Activated T-helper 9 cell treated with anti-CD3 and anti-CD28 coated beads, Interleukin-2, amount 50 U/mL, for 16 hours (primary cell): ENCODE data around the gene YPEL3.

Experiments
- DNase-seq: peaks from one replicate; pipeline ENCODE4 v3.0.0-alpha.2; 2020; ENCODE audit warnings: low read depth

Gene YPEL3

DNA sequence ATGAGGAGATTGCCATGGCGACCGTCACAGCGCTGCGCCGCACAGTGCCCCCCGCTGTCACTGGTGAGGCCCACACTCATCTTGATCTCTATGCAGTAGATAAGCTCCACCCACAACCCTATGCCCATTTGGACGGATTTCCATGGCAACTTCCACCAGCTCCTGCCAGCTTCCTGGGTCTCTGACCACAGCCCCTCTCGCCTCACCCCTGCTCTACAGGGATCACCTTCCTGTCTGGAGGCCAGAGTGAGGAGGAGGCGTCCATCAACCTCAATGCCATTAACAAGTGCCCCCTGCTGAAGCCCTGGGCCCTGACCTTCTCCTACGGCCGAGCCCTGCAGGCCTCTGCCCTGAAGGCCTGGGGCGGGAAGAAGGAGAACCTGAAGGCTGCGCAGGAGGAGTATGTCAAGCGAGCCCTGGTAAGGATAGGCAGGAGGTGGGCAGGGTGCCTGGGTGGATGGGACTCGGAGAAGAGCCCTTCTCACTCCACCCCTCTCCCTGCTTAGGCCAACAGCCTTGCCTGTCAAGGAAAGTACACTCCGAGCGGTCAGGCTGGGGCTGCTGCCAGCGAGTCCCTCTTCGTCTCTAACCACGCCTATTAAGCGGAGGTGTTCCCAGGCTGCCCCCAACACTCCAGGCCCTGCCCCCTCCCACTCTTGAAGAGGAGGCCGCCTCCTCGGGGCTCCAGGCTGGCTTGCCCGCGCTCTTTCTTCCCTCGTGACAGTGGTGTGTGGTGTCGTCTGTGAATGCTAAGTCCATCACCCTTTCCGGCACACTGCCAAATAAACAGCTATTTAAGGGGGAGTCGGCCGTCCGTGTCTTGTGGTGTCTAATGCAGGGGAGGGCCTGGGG, 26.2 kb downstream of the YPEL3 start:
- no peak for DNase-seq

DNA sequence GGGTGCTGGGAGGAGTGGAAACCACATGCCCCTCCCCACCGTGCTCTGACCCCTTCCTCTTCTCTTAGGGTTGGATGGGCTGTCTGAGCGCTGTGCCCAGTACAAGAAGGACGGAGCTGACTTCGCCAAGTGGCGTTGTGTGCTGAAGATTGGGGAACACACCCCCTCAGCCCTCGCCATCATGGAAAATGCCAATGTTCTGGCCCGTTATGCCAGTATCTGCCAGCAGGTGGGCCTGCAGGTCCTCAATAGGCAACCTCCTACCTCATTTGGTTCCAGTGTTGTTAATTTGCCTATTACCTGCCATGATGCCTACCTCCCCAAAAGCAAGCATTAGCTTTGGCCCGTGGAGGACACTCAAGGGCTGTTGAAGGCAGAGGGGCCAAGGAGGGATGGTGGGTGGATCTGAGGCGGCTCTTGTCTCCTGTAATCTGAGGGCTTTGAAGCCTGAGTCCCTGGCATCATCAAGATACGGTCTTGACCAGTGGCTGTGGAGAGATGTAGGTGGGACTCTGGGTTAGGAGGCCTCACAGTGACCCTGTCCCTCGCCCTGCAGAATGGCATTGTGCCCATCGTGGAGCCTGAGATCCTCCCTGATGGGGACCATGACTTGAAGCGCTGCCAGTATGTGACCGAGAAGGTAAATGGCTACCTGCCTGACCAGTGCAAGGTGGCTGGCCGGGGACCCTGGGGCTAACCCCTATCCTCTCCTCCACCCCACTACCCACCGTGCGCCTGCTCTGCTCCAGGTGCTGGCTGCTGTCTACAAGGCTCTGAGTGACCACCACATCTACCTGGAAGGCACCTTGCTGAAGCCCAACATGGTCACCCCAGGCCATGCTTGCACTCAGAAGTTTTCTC, 27.0 kb downstream of the YPEL3 start:
- DNase-seq: peak; percentile 35

- no peak for DNase-seq
Observed at GRCh38 chr16:30068333-30068732, 27.7 kb downstream of the YPEL3 start.

DNA sequence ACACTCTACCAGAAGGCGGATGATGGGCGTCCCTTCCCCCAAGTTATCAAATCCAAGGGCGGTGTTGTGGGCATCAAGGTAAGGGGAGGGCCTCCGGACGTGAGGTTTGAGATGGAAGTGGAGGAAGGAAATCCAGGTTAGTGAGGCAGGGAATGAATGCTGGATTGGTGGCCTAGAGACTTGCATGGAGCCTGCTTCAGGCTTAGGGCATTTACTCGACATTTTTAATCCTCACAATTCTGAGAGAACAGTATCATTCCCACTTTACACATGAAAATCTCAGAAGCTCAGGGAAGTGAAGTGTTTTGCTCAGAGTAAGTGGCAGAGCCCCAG, 28.5 kb downstream of the YPEL3 start:
- DNase-seq: no peak

- no peak for DNase-seq
Observed at GRCh38 chr16:30066761-30067583, 29.0 kb downstream of the YPEL3 start.

GRCh38 chr16:30065943-30066760, 29.9 kb downstream of the YPEL3 start:
- peak; percentile 38 for DNase-seq

DNA sequence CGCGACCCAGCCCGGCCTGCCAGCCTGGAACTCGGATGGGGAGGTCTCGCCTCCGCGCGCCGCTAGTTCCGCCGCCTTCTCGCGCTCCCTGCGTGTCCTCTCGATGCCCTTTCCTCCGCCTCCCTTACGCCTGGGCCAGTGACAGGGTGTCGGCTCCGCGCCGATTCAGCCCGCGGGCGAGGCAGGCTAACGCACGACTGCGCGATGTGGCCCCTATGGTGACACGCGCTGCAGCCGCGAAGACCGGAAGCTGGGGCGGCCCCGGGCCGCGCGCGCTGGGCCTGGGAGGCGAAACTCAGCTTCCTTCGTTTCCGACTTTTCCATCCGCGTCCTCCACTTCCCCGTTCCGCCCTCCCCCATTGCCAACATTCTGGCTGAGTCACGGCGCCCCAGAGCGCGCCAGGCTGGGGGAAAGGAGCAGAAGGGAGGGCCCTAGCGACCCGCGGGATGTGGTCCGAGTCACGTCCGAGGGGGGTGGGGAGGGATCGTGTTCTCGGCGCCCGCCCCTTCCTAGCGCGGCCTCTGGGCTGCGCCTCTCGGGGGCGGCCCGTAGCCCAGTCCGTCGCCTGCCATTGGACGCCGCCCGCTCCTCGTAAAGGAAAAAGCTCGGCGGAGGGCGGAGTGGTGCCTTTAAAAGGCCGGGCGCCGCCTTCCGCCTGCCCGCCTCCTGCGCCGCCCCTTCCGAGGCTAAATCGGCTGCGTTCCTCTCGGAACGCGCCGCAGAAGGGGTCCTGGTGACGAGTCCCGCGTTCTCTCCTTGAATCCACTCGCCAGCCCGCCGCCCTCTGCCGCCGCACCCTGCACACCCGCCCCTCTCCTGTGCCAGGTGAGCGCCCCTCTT, 30.7 kb downstream of the YPEL3 start, which contains the start of gene ALDOA:
TSS of gene ALDOA (plus strand) at position 659 of the 841 bp plus-strand sequence. CDS start 1,138 bp downstream, outside the sequence.
- DNase-seq: peak; percentile 94

DNA sequence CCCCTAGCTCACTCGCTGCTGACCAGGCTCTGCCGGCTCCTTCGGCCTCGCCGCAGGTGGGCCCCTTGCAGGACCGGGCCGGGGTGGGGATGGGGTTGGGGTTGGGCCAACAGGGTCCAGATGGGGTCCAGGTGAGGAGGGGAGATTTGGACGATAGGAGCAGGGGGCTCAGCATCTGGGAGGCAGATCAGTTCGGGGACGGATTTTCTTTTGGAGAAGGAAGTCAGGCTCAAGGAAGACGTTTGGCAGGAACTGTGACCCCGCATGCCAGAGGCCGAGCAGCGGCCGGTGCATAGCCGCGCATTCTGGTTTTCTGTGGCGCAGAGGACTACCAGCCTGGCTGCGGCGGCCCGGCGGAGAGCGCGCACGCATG, 31.3 kb downstream of the YPEL3 start:
- DNase-seq: no peak

DNA sequence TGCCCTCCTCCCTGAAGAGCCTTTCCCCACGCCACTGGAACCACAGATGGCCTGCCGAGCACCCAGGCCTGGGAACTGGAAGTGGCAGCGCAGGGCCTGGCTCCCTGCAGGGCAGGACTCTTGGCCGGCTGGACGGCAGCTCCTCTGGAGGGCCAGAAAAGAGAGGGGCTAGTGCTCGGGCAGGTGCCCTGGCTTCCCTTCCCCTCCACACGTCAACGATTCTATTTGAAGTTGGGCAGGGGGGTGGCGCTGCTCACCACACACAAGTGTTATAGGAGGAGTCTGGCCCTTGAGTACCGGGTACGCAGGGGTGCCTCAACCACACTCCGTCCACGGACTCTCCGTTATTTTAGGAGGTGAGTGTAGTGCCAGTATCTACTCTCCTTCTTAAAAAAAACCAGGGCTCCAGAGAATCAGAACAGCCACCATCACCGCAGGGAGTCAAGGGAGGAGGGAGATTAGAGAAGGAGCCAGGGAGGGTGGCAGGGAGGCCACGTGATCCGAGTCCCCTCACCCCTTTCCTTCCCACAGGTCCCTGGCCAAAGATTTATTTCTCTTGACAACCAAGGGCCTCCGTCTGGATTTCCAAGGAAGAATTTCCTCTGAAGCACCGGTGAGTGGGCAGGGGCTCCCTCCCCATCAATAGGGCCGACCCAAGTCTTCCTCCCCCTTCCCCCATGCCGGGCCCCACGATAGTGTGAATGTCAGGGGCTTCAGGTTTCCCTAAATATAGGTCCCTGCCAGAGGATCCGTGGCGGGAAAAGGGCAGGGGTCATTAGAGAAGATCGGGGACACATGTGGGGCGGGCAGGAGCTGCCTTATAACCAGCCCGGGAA, 31.9 kb downstream of the YPEL3 start:
- DNase-seq: peak; percentile 55

- no peak for DNase-seq
Observed at GRCh38 chr16:30063278-30063892, 32.6 kb downstream of the YPEL3 start.

- no peak for DNase-seq
Observed at GRCh38 chr16:30060836-30061554, 35.0 kb downstream of the YPEL3 start.

- no peak for DNase-seq
Observed at GRCh38 chr16:30060346-30060745, 35.7 kb downstream of the YPEL3 start.

DNA sequence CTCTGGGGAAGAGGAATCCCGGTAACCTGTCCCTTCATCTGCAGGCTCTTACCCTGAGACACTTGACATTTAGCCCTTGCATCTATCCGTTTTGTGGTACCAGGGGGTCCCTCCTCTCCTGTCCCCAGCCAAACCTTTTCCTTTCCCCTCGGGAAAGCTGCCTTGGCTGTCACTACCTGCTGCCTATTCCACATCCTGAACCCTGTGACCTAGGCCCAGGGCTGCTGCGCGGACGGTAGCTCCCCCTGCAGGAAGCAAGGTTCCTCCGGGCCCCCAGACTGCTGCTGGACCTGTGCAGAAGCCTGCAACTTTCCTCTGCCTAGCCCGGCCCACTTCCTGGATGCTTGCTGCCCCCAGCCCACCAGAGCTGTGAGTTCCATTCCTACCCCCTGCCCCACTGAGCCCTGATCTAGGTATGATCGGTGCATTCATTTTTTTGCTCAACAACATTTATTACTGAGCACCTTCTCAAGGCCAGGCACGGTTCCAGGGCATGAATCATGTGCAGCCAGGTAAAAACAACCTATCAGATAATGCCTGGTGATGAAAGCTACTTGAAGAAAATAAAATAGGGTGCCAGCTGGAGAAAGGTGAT, 41.0 kb downstream of the YPEL3 start:
- peak; percentile 31 for DNase-seq

GRCh38 chr16:30054451-30054850, 41.6 kb downstream of the YPEL3 start:
- no peak for DNase-seq

- no peak for DNase-seq
Observed at GRCh38 chr16:30053376-30054015, 42.5 kb downstream of the YPEL3 start.

DNA sequence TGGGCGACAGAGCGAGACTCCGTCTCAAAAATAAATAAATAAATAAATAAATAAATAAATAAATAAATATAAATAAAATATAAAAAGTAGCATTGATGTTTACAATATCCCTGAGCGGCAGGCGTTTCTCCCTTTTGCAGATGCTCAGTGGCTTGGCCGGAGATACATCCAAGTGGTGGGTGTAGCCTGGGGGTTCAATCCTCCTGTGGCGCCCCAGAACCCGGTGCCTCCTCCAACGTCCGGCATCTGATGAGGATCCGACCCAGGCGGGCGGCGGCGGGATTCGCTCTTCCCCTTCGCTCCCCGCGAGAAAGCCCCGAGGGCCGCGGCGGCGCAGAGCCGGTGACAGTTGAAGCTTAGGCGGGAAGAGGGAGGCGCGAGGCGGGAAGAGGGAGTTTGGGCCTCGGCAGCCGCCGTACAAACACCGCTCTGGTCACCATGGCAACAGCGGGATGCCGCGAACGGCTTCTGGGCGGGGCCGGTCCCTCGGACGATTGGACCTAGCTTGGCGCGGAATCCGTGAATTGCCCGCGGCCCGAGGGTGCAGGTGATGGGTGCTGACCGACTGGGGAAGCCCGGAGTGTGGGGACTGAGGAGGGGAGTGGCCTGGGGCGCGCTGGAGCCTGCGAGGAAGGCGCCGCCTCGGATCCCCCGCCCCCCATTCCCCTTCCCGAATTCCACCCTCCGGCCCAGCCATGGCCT, 43.2 kb downstream of the YPEL3 start:
- DNase-seq: peak; percentile 85

GRCh38 chr16:30051518-30051917, 44.5 kb downstream of the YPEL3 start:
- no peak for DNase-seq
